K562 (cell line): ENCODE measurements around the gene SKIDA1. TPM values are rescaled to one million over a fixed set of nuclear protein-coding genes. Genes with fewer than 3 reads are reported as not detected.

ENCODE experiments used
- ASH1L ChIP-seq: fragments of 450-650 bp; IDR thresholded peaks from 2 replicates; pipeline ENCODE4 v1.6.1; 2018; ENCODE audit warnings: borderline replicate concordance, mild to moderate bottlenecking, low read depth; ENCODE audit not compliant: partially characterized antibody
- CEBPG ChIP-seq, 3 experiments: fragments of 200-800 bp in 1 of 3; sonication (Bioruptor generic) in 1 of 3; sonication (generic) in 1 of 3; formaldehyde crosslinking in 1 of 3; IDR thresholded peaks in 2 of 3; conservative IDR thresholded peaks in 1 of 3; 2 replicates each; pipeline versions ENCODE4 v1.6.1 to v1.8.0; 2016 to 2022; ENCODE audit warnings: missing compliant biosample characterization in 2 of 3, missing genetic modification characterization in 2 of 3, mild to moderate bottlenecking in 1 of 3, missing genetic modification reagents in 1 of 3
- E2F5 ChIP-seq: sonication (generic); formaldehyde crosslinking; IDR thresholded peaks from 2 replicates; pipeline ENCODE4 v1.8.0; 2022; ENCODE audit warnings: mild to moderate bottlenecking, missing genetic modification reagents
- GTF2A2 ChIP-seq: IDR thresholded peaks from 2 replicates; pipeline ENCODE4 v1.6.1; 2016; ENCODE audit warnings: mild to moderate bottlenecking, missing genetic modification characterization, missing compliant biosample characterization
- HMGN3 ChIP-seq: IDR thresholded peaks from 2 replicates; pipeline ENCODE4 v1.6.1; 2011; ENCODE audit warnings: borderline replicate concordance, low read depth, mild to moderate bottlenecking, mixed read lengths, low read length; ENCODE audit not compliant: insufficient read length; ENCODE audit errors: extremely low read depth
- NR0B1 ChIP-seq: fragments of 450-650 bp; IDR thresholded peaks from one replicate; pipeline ENCODE4 v1.6.1; 2018; ENCODE audit warnings: mild to moderate bottlenecking, moderate library complexity; ENCODE audit not compliant: partially characterized antibody
- PTBP1 ChIP-seq: fragments of 200-400 bp; formaldehyde crosslinking; IDR thresholded peaks from 2 replicates; pipeline ENCODE4 v1.6.1; 2017; ENCODE audit warnings: low read depth, low read length
- SMAD3 ChIP-seq: fragments of 450-650 bp; formaldehyde crosslinking; conservative IDR thresholded peaks from 2 replicates; pipeline ENCODE4 v1.4.0; 2020; ENCODE audit warnings: mild to moderate bottlenecking
- SOX6 ChIP-seq: fragments of 450-650 bp; IDR thresholded peaks from 2 replicates; pipeline ENCODE4 v1.6.1; 2014; ENCODE audit warnings: mild to moderate bottlenecking
- SREBF2 ChIP-seq: sonication (generic); formaldehyde crosslinking; IDR thresholded peaks from 2 replicates; pipeline ENCODE4 v1.4.0; 2020; ENCODE audit warnings: mild to moderate bottlenecking, missing genetic modification reagents
- TAF7 ChIP-seq: fragments of 450-650 bp; IDR thresholded peaks from 2 replicates; pipeline ENCODE4 v1.6.1; 2016; ENCODE audit warnings: missing genetic modification characterization, missing compliant biosample characterization
- TAF9B ChIP-seq: fragments of 450-650 bp; IDR thresholded peaks from 2 replicates; pipeline ENCODE4 v1.6.1; 2018; ENCODE audit warnings: mild to moderate bottlenecking; ENCODE audit not compliant: partially characterized antibody
- TBP ChIP-seq: optimal IDR thresholded peaks from 2 replicates; pipeline ENCODE3; 2011; ENCODE audit warnings: low read depth, low read length, improper control_type of control experiment
- TGIF2 ChIP-seq: sonication (generic); formaldehyde crosslinking; IDR thresholded peaks from 2 replicates; pipeline ENCODE4 v1.8.1; 2022; ENCODE audit warnings: mild to moderate bottlenecking, missing genetic modification reagents, moderate library complexity
- ZNF354B ChIP-seq: fragments of 250-450 bp; sonication (Bioruptor Pico); IDR thresholded peaks from 2 replicates; pipeline ENCODE4 v1.4.0; 2020
- ZNF584 ChIP-seq: fragments of 200-800 bp; sonication (Bioruptor generic); IDR thresholded peaks from 2 replicates; pipeline ENCODE4 v1.6.1; 2016; ENCODE audit warnings: low read depth, mild to moderate bottlenecking, missing genetic modification characterization, missing compliant biosample characterization
- polyA plus RNA-seq, 8 experiments: library from polyadenylated mRNA; depleted of rRNA in 4 of 8; stranded (reverse) in 5 of 8; unstranded in 3 of 8; fragments of >200 nt; fragmentation: Nextera tagmentation in 2 of 8; fragmentation: Illumina TruSeq in 1 of 8; extraction: Ambion mirVana in 2 of 8; extraction: Trizol in 1 of 8; gene quantifications; 2 replicates each; pipeline versions ENCODE4 v1.2.1 to v1.2.3, GENCODE V29; 2011 to 2014; ENCODE audit warnings: inconsistent platforms in 1 of 8, missing spikeins in 1 of 8
- total RNA-seq, 7 experiments: library from RNA; depleted of rRNA in 6 of 7; stranded (reverse); fragments of >200 nt in 6 of 7; fragmentation: Illumina TruSeq in 2 of 7; extraction: Trizol in 2 of 7; gene quantifications; 2 replicates each; pipeline versions ENCODE4 v1.2.1 to v1.2.3, GENCODE V29; 2011 to 2021; ENCODE audit warnings: low replicate concordance in 1 of 7
- TF ChIP-seq, protein P1 (sequence below): fragments of 450-650 bp; IDR thresholded peaks from 2 replicates; pipeline ENCODE4 v1.6.1; 2016; ENCODE audit warnings: borderline replicate concordance
- TF ChIP-seq, protein P2 (sequence below): fragments of 250-450 bp; sonication (Bioruptor Pico); IDR thresholded peaks from 2 replicates; pipeline ENCODE4 v1.5.0; 2022; ENCODE audit warnings: mild to moderate bottlenecking
- TF ChIP-seq, protein P3 (sequence below): sonication (generic); formaldehyde crosslinking; IDR thresholded peaks from 2 replicates; pipeline ENCODE4 v1.8.1; 2023; ENCODE audit warnings: mild to moderate bottlenecking, missing genetic modification reagents

SKIDA1 gene
- total and polyA plus RNA-seq, 9 of the 15 experiments (the other 6 are each of a cell fraction or from before 2014, with no cell fraction given): 0.05 to 1.1 (median 0.42) TPM

GRCh38 chr10:21524526-21525366, 736 bp downstream of the SKIDA1 start (continued):
- no peak for TF ChIP-seq ASH1L
- TF ChIP-seq, protein P1, sequence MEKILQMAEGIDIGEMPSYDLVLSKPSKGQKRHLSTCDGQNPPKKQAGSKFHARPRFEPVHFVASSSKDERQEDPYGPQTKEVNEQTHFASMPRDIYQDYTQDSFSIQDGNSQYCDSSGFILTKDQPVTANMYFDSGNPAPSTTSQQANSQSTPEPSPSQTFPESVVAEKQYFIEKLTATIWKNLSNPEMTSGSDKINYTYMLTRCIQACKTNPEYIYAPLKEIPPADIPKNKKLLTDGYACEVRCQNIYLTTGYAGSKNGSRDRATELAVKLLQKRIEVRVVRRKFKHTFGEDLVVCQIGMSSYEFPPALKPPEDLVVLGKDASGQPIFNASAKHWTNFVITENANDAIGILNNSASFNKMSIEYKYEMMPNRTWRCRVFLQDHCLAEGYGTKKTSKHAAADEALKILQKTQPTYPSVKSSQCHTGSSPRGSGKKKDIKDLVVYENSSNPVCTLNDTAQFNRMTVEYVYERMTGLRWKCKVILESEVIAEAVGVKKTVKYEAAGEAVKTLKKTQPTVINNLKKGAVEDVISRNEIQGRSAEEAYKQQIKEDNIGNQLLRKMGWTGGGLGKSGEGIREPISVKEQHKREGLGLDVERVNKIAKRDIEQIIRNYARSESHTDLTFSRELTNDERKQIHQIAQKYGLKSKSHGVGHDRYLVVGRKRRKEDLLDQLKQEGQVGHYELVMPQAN: no peak
- 0 out of 2 replicates have a peak, but pooled peaks have one; percentile 12 for TF ChIP-seq ZNF584
- TF ChIP-seq, protein P2, sequence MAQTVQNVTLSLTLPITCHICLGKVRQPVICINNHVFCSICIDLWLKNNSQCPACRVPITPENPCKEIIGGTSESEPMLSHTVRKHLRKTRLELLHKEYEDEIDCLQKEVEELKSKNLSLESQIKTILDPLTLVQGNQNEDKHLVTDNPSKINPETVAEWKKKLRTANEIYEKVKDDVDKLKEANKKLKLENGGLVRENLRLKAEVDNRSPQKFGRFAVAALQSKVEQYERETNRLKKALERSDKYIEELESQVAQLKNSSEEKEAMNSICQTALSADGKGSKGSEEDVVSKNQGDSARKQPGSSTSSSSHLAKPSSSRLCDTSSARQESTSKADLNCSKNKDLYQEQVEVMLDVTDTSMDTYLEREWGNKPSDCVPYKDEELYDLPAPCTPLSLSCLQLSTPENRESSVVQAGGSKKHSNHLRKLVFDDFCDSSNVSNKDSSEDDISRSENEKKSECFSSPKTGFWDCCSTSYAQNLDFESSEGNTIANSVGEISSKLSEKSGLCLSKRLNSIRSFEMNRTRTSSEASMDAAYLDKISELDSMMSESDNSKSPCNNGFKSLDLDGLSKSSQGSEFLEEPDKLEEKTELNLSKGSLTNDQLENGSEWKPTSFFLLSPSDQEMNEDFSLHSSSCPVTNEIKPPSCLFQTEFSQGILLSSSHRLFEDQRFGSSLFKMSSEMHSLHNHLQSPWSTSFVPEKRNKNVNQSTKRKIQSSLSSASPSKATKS (CRISPR knock-in tag): no peak
- no peak for TF ChIP-seq GTF2A2 (tag)
- TF ChIP-seq ZNF354B (CRISPR knock-in tag): no peak
- peak; percentile 32 for TF ChIP-seq TAF9B
- TF ChIP-seq, protein P3, sequence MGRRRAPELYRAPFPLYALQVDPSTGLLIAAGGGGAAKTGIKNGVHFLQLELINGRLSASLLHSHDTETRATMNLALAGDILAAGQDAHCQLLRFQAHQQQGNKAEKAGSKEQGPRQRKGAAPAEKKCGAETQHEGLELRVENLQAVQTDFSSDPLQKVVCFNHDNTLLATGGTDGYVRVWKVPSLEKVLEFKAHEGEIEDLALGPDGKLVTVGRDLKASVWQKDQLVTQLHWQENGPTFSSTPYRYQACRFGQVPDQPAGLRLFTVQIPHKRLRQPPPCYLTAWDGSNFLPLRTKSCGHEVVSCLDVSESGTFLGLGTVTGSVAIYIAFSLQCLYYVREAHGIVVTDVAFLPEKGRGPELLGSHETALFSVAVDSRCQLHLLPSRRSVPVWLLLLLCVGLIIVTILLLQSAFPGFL (CRISPR knock-in tag): 0 out of 2 replicates have a peak, but pooled peaks have one; percentile 52
- peak; percentile 34; the same call in 1 of the 2 replicates for TF ChIP-seq TAF7 (tag)
- 0 out of 2 replicates have a peak, but pooled peaks have one; percentile 38 for TF ChIP-seq SREBF2 (CRISPR knock-in tag)
- peak; percentile 73 for TF ChIP-seq CEBPG (CRISPR knock-in tag; IDR thresholded peaks at IDR 0.05)
- TF ChIP-seq CEBPG (tag; conservative IDR thresholded peaks at IDR 0.05 in 1 of 2, IDR thresholded peaks at IDR 0.05 in 1 of 2): peak; percentile 73 to 96
- peak; percentile 6 for TF ChIP-seq TBP
- no peak for TF ChIP-seq HMGN3
- peak; percentile 82 for TF ChIP-seq SOX6
- no peak for TF ChIP-seq PTBP1
- no peak for TF ChIP-seq NR0B1
- no peak for TF ChIP-seq SMAD3 (CRISPR knock-in tag)
- TF ChIP-seq E2F5 (CRISPR knock-in tag): peak; percentile 63; the same call in 1 of the 2 replicates
- TF ChIP-seq TGIF2 (CRISPR knock-in tag): no peak
